ENCODE data around the gene NAA40.
A peak's percentile ranks its signal among the peaks of the same experiment; 100 is the strongest.

NAA40 gene

DNA sequence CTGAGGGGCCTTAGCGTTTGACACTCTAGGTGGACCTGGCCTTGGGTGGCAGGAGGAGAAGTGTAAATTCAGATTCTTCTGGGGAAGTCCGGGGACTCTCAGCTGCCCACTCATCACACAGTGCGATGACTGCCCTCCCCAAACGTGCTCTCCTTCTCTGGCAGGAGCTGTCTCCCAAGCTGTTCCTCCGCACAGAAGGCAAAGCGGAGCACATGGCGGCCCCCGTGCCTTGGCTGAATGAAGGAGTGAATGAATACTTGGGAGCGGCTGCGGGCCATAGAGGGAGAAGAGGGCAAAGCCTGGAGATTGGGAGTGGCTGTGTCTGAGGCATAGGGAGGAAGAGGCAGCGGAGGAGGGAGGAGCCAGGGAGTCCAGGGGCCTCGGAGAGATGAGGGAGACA is 6.9 kb upstream of the NAA40 start:
- Histone ChIP-seq H3K14ac (ENCODE audit: low read length) (peak overlapping the region; percentile 25), H3K23ac (ENCODE audit: low read length) (no peak overlapping the region), H3K4me1 (ENCODE audit: control insufficient read depth in 1 of 2, insufficient read depth in 2 of 2, low read length in 2 of 2) (peaks cover 5 to 10% of the 10 kb centered on the region in 2 experiments), H2AFZ (ENCODE audit: insufficient read depth, low read length, poor library complexity) (no peak overlapping the region), H4K12ac (ENCODE audit: low read depth, low read length) (no peak overlapping the region), H3K27me3 (ENCODE audit: insufficient read depth, low read length) (no peaks in the 10 kb centered on the region), H2BK120ac (ENCODE audit: insufficient read depth, low read length, poor library complexity) (no peak overlapping the region), H3K79me1 (ENCODE audit: low read length) (peaks cover 6% of the 10 kb centered on the region), H2AK5ac (ENCODE audit: low read length) (peak overlapping the region; percentile 2), H3K4me3 (ENCODE audit: low read depth, low read length) (no peak overlapping the region), H3K27ac (ENCODE audit: low read depth, low read length) (no peak overlapping the region), H3K4ac (ENCODE audit: low read depth, low read length) (no peak overlapping the region), H4K91ac (ENCODE audit: low read depth, low read length) (no peak overlapping the region), H3K36me3 (ENCODE audit: control insufficient read depth in 1 of 2, insufficient read depth in 2 of 2, low read length in 2 of 2) (no peaks in the 10 kb centered on the region), H2BK5ac (ENCODE audit: low read depth, low read length, poor library complexity) (no peak overlapping the region), H4K8ac (ENCODE audit: low read depth, low read length) (no peak overlapping the region), H3K9me3 (ENCODE audit: insufficient read depth, low read depth, low read length) (no peaks in the 10 kb centered on the region), H3K79me2 (ENCODE audit: control insufficient read depth, insufficient read depth, low read length, poor library complexity) (no peaks in the 10 kb centered on the region), H3K4me2 (ENCODE audit: low read length) (no peak overlapping the region), H3K9ac (ENCODE audit: low read length) (no peak overlapping the region), H3K18ac (ENCODE audit: low read length) (no peak overlapping the region), H2BK12ac (ENCODE audit: low read length) (peak overlapping the region; percentile 1)
- DNase-seq, result no peak
- no CpG with 5 or more reads among the region's 12 CpGs for WGBS (ENCODE audit: extremely low coverage, insufficient coverage, insufficient read length)

DNA sequence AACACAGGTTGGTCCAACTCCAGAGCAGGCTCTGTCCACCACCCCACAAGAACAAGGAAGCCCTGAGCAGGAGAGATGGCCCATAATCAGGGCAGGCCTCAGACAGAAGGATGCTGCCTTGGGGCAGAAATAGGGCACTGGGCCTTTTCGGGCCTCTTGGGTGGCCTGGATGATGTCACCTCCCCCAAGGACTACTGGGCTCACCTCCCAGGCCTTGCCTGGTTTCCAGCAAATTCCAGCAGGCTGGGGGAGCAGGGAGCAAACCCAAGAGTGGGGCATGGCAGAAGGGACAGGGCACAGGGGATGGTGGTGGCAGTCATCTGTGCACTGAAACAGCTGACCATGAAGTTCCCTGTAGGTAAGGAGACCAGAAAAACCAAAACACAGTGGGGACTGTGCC is 5.3 kb upstream of the NAA40 start:
- H3K4ac ChIP-seq (ENCODE audit: low read depth, low read length), result no peak overlapping the region
- WGBS (ENCODE audit: extremely low coverage, insufficient coverage, insufficient read length), result no CpG with 5 or more reads among the region's 1 CpG
- H3K4me1 ChIP-seq (ENCODE audit: control insufficient read depth in 1 of 2, insufficient read depth in 2 of 2, low read length in 2 of 2), result peaks cover 5 to 10% of the 10 kb centered on the region in 2 experiments
- H3K4me3 ChIP-seq (ENCODE audit: low read depth, low read length), result no peak overlapping the region
- H4K8ac ChIP-seq (ENCODE audit: low read depth, low read length), result no peak overlapping the region
- H3K23ac ChIP-seq (ENCODE audit: low read length), result no peak overlapping the region
- H3K79me2 ChIP-seq (ENCODE audit: control insufficient read depth, insufficient read depth, low read length, poor library complexity), result no peaks in the 10 kb centered on the region
- H3K9me3 ChIP-seq (ENCODE audit: insufficient read depth, low read depth, low read length), result no peaks in the 10 kb centered on the region
- no peak overlapping the region for H2AFZ ChIP-seq (ENCODE audit: insufficient read depth, low read length, poor library complexity)
- H2BK120ac ChIP-seq (ENCODE audit: insufficient read depth, low read length, poor library complexity), result no peak overlapping the region
- no peaks in the 10 kb centered on the region for H3K27me3 ChIP-seq (ENCODE audit: insufficient read depth, low read length)
- peak overlapping the region; percentile 6 for H3K14ac ChIP-seq (ENCODE audit: low read length)
- H4K91ac ChIP-seq (ENCODE audit: low read depth, low read length), result peak overlapping the region; percentile 39
- H4K12ac ChIP-seq (ENCODE audit: low read depth, low read length), result no peak overlapping the region
- no peak overlapping the region for H3K18ac ChIP-seq (ENCODE audit: low read length)
- no peak overlapping the region for H2BK5ac ChIP-seq (ENCODE audit: low read depth, low read length, poor library complexity)
- H3K27ac ChIP-seq (ENCODE audit: low read depth, low read length), result no peak overlapping the region
- peak overlapping the region; percentile 44 for H2AK5ac ChIP-seq (ENCODE audit: low read length)
- H2BK12ac ChIP-seq (ENCODE audit: low read length), result peak overlapping the region; percentile 18
- H3K4me2 ChIP-seq (ENCODE audit: low read length), result no peak overlapping the region
- DNase-seq, result no peak
- no peaks in the 10 kb centered on the region for H3K36me3 ChIP-seq (ENCODE audit: control insufficient read depth in 1 of 2, insufficient read depth in 2 of 2, low read length in 2 of 2)
- no peak overlapping the region for H3K9ac ChIP-seq (ENCODE audit: low read length)
- H3K79me1 ChIP-seq (ENCODE audit: low read length), result peaks cover 6% of the 10 kb centered on the region

DNA sequence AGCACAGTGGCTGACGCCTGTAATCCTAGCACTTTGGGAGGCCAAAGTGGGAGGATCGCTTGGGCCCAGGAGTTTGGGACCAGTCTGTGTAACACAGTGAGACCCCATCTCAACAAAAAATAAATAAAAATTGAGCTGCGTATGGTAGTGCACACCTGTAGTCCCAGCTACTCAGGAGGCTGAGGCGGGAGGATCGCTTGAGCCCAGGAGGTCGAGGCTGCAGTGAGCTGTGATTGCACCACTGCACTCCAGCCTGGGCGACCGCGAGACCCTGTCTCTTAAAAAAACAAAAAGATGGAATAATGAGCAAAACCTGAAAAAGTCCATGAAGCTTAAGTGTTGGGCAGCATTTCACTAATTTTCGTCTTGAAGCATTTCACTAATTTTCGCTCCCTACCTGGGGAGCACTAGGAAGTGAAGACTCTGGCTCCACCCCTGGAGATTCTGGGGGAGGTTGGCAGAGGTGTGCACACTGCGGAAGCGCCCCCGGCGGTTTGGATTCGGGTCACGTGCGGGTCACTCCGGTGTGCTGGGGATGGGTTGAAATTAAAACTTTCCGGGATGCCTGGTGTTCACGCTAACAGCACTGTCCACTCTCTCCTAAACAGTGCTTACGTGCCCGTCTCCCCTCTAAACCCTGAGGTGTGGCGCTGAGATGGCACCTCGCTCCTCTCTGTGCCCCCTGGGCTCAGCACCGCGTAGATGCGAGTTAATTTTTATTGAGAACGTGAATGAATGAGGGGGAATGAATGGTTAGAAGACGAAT is 906 bp upstream of the NAA40 start:
- H3K4me2 ChIP-seq (ENCODE audit: low read length), result peak overlapping the region; percentile 88
- H3K27me3 ChIP-seq (ENCODE audit: insufficient read depth, low read length), result no peaks in the 10 kb centered on the region
- peaks cover 8% of the 10 kb centered on the region for H3K79me1 ChIP-seq (ENCODE audit: low read length)
- no peak overlapping the region for H2BK120ac ChIP-seq (ENCODE audit: insufficient read depth, low read length, poor library complexity)
- H3K9ac ChIP-seq (ENCODE audit: low read length), result peak overlapping the region; percentile 18
- peak overlapping the region; percentile 69 for H3K4me3 ChIP-seq (ENCODE audit: low read depth, low read length)
- H2BK5ac ChIP-seq (ENCODE audit: low read depth, low read length, poor library complexity), result peak overlapping the region; percentile 7
- H3K18ac ChIP-seq (ENCODE audit: low read length), result no peak overlapping the region
- no peak overlapping the region for H2AK5ac ChIP-seq (ENCODE audit: low read length)
- H2BK12ac ChIP-seq (ENCODE audit: low read length), result no peak overlapping the region
- H2AFZ ChIP-seq (ENCODE audit: insufficient read depth, low read length, poor library complexity), result peak overlapping the region; percentile 71
- peaks cover under 1% of the 10 kb centered on the region for H3K9me3 ChIP-seq (ENCODE audit: insufficient read depth, low read depth, low read length)
- no peak overlapping the region for H3K14ac ChIP-seq (ENCODE audit: low read length)
- H4K8ac ChIP-seq (ENCODE audit: low read depth, low read length), result peak overlapping the region; percentile 20
- no peak overlapping the region for H4K12ac ChIP-seq (ENCODE audit: low read depth, low read length)
- H3K36me3 ChIP-seq (ENCODE audit: control insufficient read depth in 1 of 2, insufficient read depth in 2 of 2, low read length in 2 of 2), result peaks cover 2 to 5% of the 10 kb centered on the region in 2 experiments
- no peak overlapping the region for H4K91ac ChIP-seq (ENCODE audit: low read depth, low read length)
- WGBS (ENCODE audit: extremely low coverage, insufficient coverage, insufficient read length), result no CpG with 5 or more reads among the region's 30 CpGs
- H3K79me2 ChIP-seq (ENCODE audit: control insufficient read depth, insufficient read depth, low read length, poor library complexity), result peaks cover 2% of the 10 kb centered on the region
- H3K4ac ChIP-seq (ENCODE audit: low read depth, low read length), result no peak overlapping the region
- H3K23ac ChIP-seq (ENCODE audit: low read length), result no peak overlapping the region
- peak; percentile 20 to 67 for DNase-seq
- peaks cover 5 to 12% of the 10 kb centered on the region in 2 experiments for H3K4me1 ChIP-seq (ENCODE audit: control insufficient read depth in 1 of 2, insufficient read depth in 2 of 2, low read length in 2 of 2)
- H3K27ac ChIP-seq (ENCODE audit: low read depth, low read length), result peak overlapping the region; percentile 11

- peaks cover 3 to 7% of the 10 kb centered on the region in 2 experiments for H3K4me1 ChIP-seq (ENCODE audit: control insufficient read depth in 1 of 2, insufficient read depth in 2 of 2, low read length in 2 of 2)
- no peak overlapping the region for H3K27ac ChIP-seq (ENCODE audit: low read depth, low read length)
- peak overlapping the region; percentile 95 for H3K4me3 ChIP-seq (ENCODE audit: low read depth, low read length)
- no peak overlapping the region for H2AK5ac ChIP-seq (ENCODE audit: low read length)
- no peak overlapping the region for H4K12ac ChIP-seq (ENCODE audit: low read depth, low read length)
- H2BK120ac ChIP-seq (ENCODE audit: insufficient read depth, low read length, poor library complexity), result no peak overlapping the region
- no peaks in the 10 kb centered on the region for H3K27me3 ChIP-seq (ENCODE audit: insufficient read depth, low read length)
- H3K4ac ChIP-seq (ENCODE audit: low read depth, low read length), result peak overlapping the region; percentile 70
- H3K79me2 ChIP-seq (ENCODE audit: control insufficient read depth, insufficient read depth, low read length, poor library complexity), result peaks cover 2% of the 10 kb centered on the region
- H4K91ac ChIP-seq (ENCODE audit: low read depth, low read length), result peak overlapping the region; percentile 89
- H2AFZ ChIP-seq (ENCODE audit: insufficient read depth, low read length, poor library complexity), result no peak overlapping the region
- peaks cover 8% of the 10 kb centered on the region for H3K79me1 ChIP-seq (ENCODE audit: low read length)
- WGBS (ENCODE audit: extremely low coverage, insufficient coverage, insufficient read length), result no CpG with 5 or more reads among the region's 26 CpGs
- no peak overlapping the region for H2BK12ac ChIP-seq (ENCODE audit: low read length)
- peak; percentile 35 to 49 for DNase-seq
- no peak overlapping the region for H3K18ac ChIP-seq (ENCODE audit: low read length)
- no peak overlapping the region for H2BK5ac ChIP-seq (ENCODE audit: low read depth, low read length, poor library complexity)
- H3K14ac ChIP-seq (ENCODE audit: low read length), result no peak overlapping the region
- peaks cover 4% of the 10 kb centered on the region for H3K9me3 ChIP-seq (ENCODE audit: insufficient read depth, low read depth, low read length)
- peak overlapping the region; percentile 92 for H3K4me2 ChIP-seq (ENCODE audit: low read length)
- H3K36me3 ChIP-seq (ENCODE audit: control insufficient read depth in 1 of 2, insufficient read depth in 2 of 2, low read length in 2 of 2), result peaks cover 5 to 10% of the 10 kb centered on the region in 2 experiments
- no peak overlapping the region for H3K23ac ChIP-seq (ENCODE audit: low read length)
- H3K9ac ChIP-seq (ENCODE audit: low read length), result peak overlapping the region; percentile 95
- H4K8ac ChIP-seq (ENCODE audit: low read depth, low read length), result peak overlapping the region; percentile 95
Measured at GRCh38 chr11:63939397-63939891, 642 bp downstream of the NAA40 start.

All from trophoblast cell (in vitro differentiated cells and primary cell).